K562 (cell line): ENCODE measurements around the gene USP12. TPM values are rescaled to one million over a fixed set of nuclear protein-coding genes. Genes with fewer than 3 reads are reported as not detected.
A peak's percentile ranks its signal among the peaks of the same experiment; 100 is the strongest.

ENCODE experiments used
- ATAC-seq: fragments of 200-7000 bp; cut with Tn5 transposase; 3 replicates; pipeline ENCODE4 v1.9.1; 2020; ENCODE audit warnings: moderate library complexity
- BruUV-seq: library from RNA; stranded (reverse); fragments of 400-500 nt; replicated peaks from 2 replicates; lab custom pipeline; 2021; lab: Mats Ljungman, UMichigan
- CTCF ChIA-PET: fragments of 300-600 bp; formaldehyde crosslinking; extraction: SDS; loops from one replicate; lab custom pipeline; 2021; ENCODE audit warnings: low intra/inter-chr PET ratio; lab: Yijun Ruan, JAX
- POLR2A ChIA-PET: fragments of 300-600, 350-650 bp; sonication (Branson Sonifier 250); formaldehyde crosslinking; extraction: SDS; loops from one replicate; lab custom pipeline; 2021; ENCODE audit warnings: antibody characterized with exemption, inconsistent platforms; lab: Yijun Ruan, JAX
- DNase-seq, 4 experiments: peaks; one replicate each; pipeline versions ENCODE4 v3.0.0 to v3.0.0-alpha.2; 2011 to 2018; ENCODE audit warnings: low spot score in 3 of 4, mixed read lengths in 3 of 4; ENCODE audit errors: extremely low read depth in 1 of 4
- FAIRE-seq: peaks from 2 replicates; lab custom pipeline; 2011; peaks lifted over from hg19 to GRCh38; lab: Jason Lieb, UNC
- H2AFZ ChIP-seq: 2 replicates; pipeline ENCODE4 v1.6.0; 2011; ENCODE audit warnings: low read depth, low read length, control low read depth, inconsistent platforms
- H3K27ac ChIP-seq: fragments of 200-600 bp; 3 replicates; pipeline ENCODE4 v1.8.0; 2011; ENCODE audit warnings: low read depth, mild to moderate bottlenecking, control low read depth, inconsistent platforms, low read length, moderate library complexity, mixed read lengths; ENCODE audit errors: extremely low read depth
- H3K27me3 ChIP-seq, 2 experiments: fragments of 300-600 bp in 1 of 2; 2 replicates in 1 of 2; 3 replicates in 1 of 2; pipeline versions ENCODE4 v1.6.0 to v1.8.0; 2011; ENCODE audit warnings: inconsistent platforms in 2 of 2, low read length in 2 of 2, mild to moderate bottlenecking in 1 of 2, mixed read lengths in 1 of 2, moderate library complexity in 1 of 2; ENCODE audit not compliant: control insufficient read depth in 2 of 2, insufficient read depth in 2 of 2
- H3K36me3 ChIP-seq: fragments of 300-600 bp; 3 replicates; pipeline ENCODE4 v1.8.0; 2011; ENCODE audit warnings: mild to moderate bottlenecking, low read length, inconsistent platforms; ENCODE audit not compliant: control insufficient read depth, insufficient read depth
- H3K4me1 ChIP-seq, 2 experiments: fragments of 200-600 bp in 1 of 2; replicated peaks in 1 of 2; 2 replicates in 1 of 2; 3 replicates in 1 of 2; pipeline versions ENCODE4 v1.5.1 to v1.8.0; 2011; ENCODE audit warnings: inconsistent platforms in 2 of 2, low read length in 2 of 2, mild to moderate bottlenecking in 1 of 2, mixed read lengths in 1 of 2, moderate library complexity in 1 of 2; ENCODE audit not compliant: control insufficient read depth in 2 of 2, insufficient read depth in 2 of 2
- H3K4me2 ChIP-seq: 2 replicates; pipeline ENCODE4 v1.6.1; 2011; ENCODE audit warnings: low read length, control low read depth, inconsistent platforms, mixed read lengths; ENCODE audit not compliant: insufficient read depth
- H3K4me3 ChIP-seq: fragments of 200-600 bp; sonication (generic), shearing (Covaris generic); 2 replicates; pipeline ENCODE4 v1.5.1; 2016; ENCODE audit warnings: control low read depth, inconsistent platforms
- H3K79me2 ChIP-seq: fragments of 200-600 bp; 3 replicates; pipeline ENCODE4 v1.8.0; 2011; ENCODE audit warnings: low read length, inconsistent platforms; ENCODE audit not compliant: control insufficient read depth, insufficient read depth
- H3K9ac ChIP-seq, 2 experiments: 2 replicates each; pipeline versions ENCODE4 v1.6.0 to v1.6.1; 2011; ENCODE audit warnings: low read depth in 2 of 2, low read length in 2 of 2, control low read depth in 1 of 2, inconsistent platforms in 1 of 2, mild to moderate bottlenecking in 1 of 2, mixed read lengths in 1 of 2; ENCODE audit not compliant: insufficient read depth in 1 of 2
- H3K9me1 ChIP-seq: one replicate; pipeline ENCODE4 v1.6.0; 2011; ENCODE audit warnings: inconsistent platforms, mild to moderate bottlenecking, low read length, moderate library complexity; ENCODE audit not compliant: control insufficient read depth, insufficient read depth
- H3K9me3 ChIP-seq: replicated peaks from 2 replicates; pipeline ENCODE4 v1.5.1; 2011; ENCODE audit warnings: low read depth, low read length, inconsistent platforms; ENCODE audit not compliant: control insufficient read depth, insufficient read depth
- H4K20me1 ChIP-seq: replicated peaks from 2 replicates; pipeline ENCODE4 v1.6.1; 2011; ENCODE audit warnings: low read length, inconsistent platforms, mixed read lengths; ENCODE audit not compliant: control insufficient read depth, insufficient read depth
- ATF1 ChIP-seq, 2 experiments: fragments of 450-650 bp in 1 of 2; IDR thresholded peaks; 2 replicates each; pipeline ENCODE4 v1.6.1; 2016; ENCODE audit warnings: missing compliant biosample characterization in 1 of 2, missing genetic modification characterization in 1 of 2
- BMI1 ChIP-seq: fragments of 150-350 bp; IDR thresholded peaks from 2 replicates; pipeline ENCODE4 v1.6.1; 2014; ENCODE audit warnings: low read length
- GATAD2A ChIP-seq: fragments of 450-650 bp; IDR thresholded peaks from 2 replicates; pipeline ENCODE4 v1.6.1; 2017
- HMG20B ChIP-seq: fragments of 250-450 bp; sonication (Bioruptor Pico); IDR thresholded peaks from 2 replicates; pipeline ENCODE4 v1.5.0; 2021; ENCODE audit warnings: mild to moderate bottlenecking
- JUND ChIP-seq, 2 experiments: IDR thresholded peaks; 2 replicates in 1 of 2; 3 replicates in 1 of 2; pipeline ENCODE4 v1.6.1; 2011; ENCODE audit warnings: borderline replicate concordance in 2 of 2, low read depth in 2 of 2, low read length in 2 of 2, improper control_type of control experiment in 1 of 2, missing biosample characterization in 1 of 2, missing genetic modification characterization in 1 of 2, missing genetic modification reagents in 1 of 2
- MEF2D ChIP-seq: conservative IDR thresholded peaks from 2 replicates; pipeline ENCODE4 v1.6.1; 2016; ENCODE audit warnings: low read depth, missing genetic modification characterization, missing compliant biosample characterization
- PHB ChIP-seq: fragments of 250-450 bp; sonication (Bioruptor Pico); IDR thresholded peaks from 2 replicates; pipeline ENCODE4 v1.5.0; 2021
- SIN3A ChIP-seq, 2 experiments: fragments of 150-350 bp in 1 of 2; IDR thresholded peaks; 2 replicates each; pipeline ENCODE4 v1.6.1; 2011 to 2016; ENCODE audit warnings: borderline replicate concordance in 2 of 2, low read depth in 2 of 2, low read length in 2 of 2, mild to moderate bottlenecking in 2 of 2, moderate library complexity in 2 of 2; ENCODE audit not compliant: control insufficient read depth in 1 of 2
- SPI1 ChIP-seq: IDR thresholded peaks from 2 replicates; pipeline ENCODE4 v1.6.1; 2011; ENCODE audit warnings: low read depth, low read length, control low read depth, borderline replicate concordance
- U2AF1 ChIP-seq: fragments of 200-400 bp; formaldehyde crosslinking; optimal IDR thresholded peaks from 2 replicates; pipeline ENCODE3; 2017; ENCODE audit warnings: mild to moderate bottlenecking, low read depth, low read length, moderate library complexity
- ZNF253 ChIP-seq: fragments of 250-450 bp; sonication (Bioruptor Pico); conservative IDR thresholded peaks from 2 replicates; pipeline ENCODE4 v1.6.1; 2021; ENCODE audit warnings: mild to moderate bottlenecking
- ZNF668 ChIP-seq: fragments of 250-450 bp; sonication (Bioruptor Pico); IDR thresholded peaks from 2 replicates; pipeline ENCODE4 v1.8.0; 2022; ENCODE audit warnings: mild to moderate bottlenecking, inconsistent platforms
- WGBS: fragments of 100-300 bp; shearing (Covaris generic); methylation state at CpG from one replicate; pipeline ENCODE4 v1.1.6; 2016; ENCODE audit warnings: low coverage, mixed read lengths; ENCODE audit not compliant: insufficient coverage; ENCODE audit errors: missing lambda C conversion rate; 5-methylcytosine and 5-hydroxymethylcytosine counted together
- in situ Hi-C: fragments of 300-500 bp; cut with MboI; formaldehyde crosslinking; loops from 4 replicates; pipeline ENCODE4 v1.15.0; 2018; ENCODE audit warnings: inconsistent platforms, mixed read lengths
- intact Hi-C: fragments of 100-400 bp; cut with micrococcal nuclease; formaldehyde crosslinking; loops from 2 replicates; pipeline ENCODE4 v1.14.2; 2022
- polyA plus RNA-seq, 8 experiments: library from polyadenylated mRNA; depleted of rRNA in 4 of 8; stranded (reverse) in 5 of 8; unstranded in 3 of 8; fragments of >200 nt; fragmentation: Nextera tagmentation in 2 of 8; fragmentation: Illumina TruSeq in 1 of 8; extraction: Ambion mirVana in 2 of 8; extraction: Trizol in 1 of 8; gene quantifications; 2 replicates each; pipeline versions ENCODE4 v1.2.1 to v1.2.3, GENCODE V29; 2011 to 2014; ENCODE audit warnings: inconsistent platforms in 1 of 8, missing spikeins in 1 of 8
- total RNA-seq, 7 experiments: library from RNA; depleted of rRNA in 6 of 7; stranded (reverse); fragments of >200 nt in 6 of 7; fragmentation: Illumina TruSeq in 2 of 7; extraction: Trizol in 2 of 7; gene quantifications; 2 replicates each; pipeline versions ENCODE4 v1.2.1 to v1.2.3, GENCODE V29; 2011 to 2021; ENCODE audit warnings: low replicate concordance in 1 of 7
- TF ChIP-seq, protein P1 (sequence below): fragments of 150-350 bp; conservative IDR thresholded peaks from 2 replicates; pipeline ENCODE4 v1.6.1; 2014; ENCODE audit warnings: low read length
- TF ChIP-seq, protein P2 (sequence below): fragments of 250-450 bp; sonication (Bioruptor Pico); IDR thresholded peaks from 2 replicates; pipeline ENCODE4 v1.9.0; 2021; ENCODE audit warnings: mild to moderate bottlenecking, inconsistent platforms
- TF ChIP-seq, protein P3 (sequence below): fragments of 450-650 bp; IDR thresholded peaks from 2 replicates; pipeline ENCODE4 v1.6.1; 2016; ENCODE audit warnings: missing biosample characterization, missing genetic modification characterization

Gene USP12
- total and polyA plus RNA-seq, 9 of the 15 experiments (the other 6 are each of a cell fraction or from before 2014, with no cell fraction given): 1.8 to 20.5 (median 13.3) TPM

DNA sequence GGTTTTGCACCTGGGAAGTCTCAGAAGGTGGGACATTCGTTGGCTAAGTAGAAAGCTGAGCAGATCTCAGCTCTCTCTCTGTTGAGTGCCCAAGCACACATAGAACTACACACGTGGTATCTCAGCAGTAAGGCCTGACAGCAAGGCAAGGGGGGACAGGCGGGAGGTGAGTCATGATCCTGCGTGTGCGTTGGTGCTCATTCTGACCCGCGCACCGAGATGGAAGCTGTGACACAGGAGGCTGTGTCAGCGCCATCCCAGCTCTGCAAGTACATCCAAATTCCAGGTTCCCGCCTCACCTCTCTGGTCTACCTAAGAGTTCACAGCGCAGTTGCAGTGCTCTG lies 135.7 kb downstream of the USP12 start (continued):
- TF ChIP-seq SIN3A (IDR thresholded peaks at IDR 0.05; ENCODE audit: borderline replicate concordance in 2 of 2, control insufficient read depth in 1 of 2, low read depth in 2 of 2, low read length in 2 of 2) (no peak), ATF1 (CRISPR knock-in tag; IDR thresholded peaks at IDR 0.05) (no peak), ATF1 (tag; IDR thresholded peaks at IDR 0.05) (no peak), JUND (IDR thresholded peaks at IDR 0.05; ENCODE audit: borderline replicate concordance, low read depth, low read length) (peak; percentile 67), JUND (tag; IDR thresholded peaks at IDR 0.05; ENCODE audit: borderline replicate concordance, low read depth, low read length) (peak; percentile 39; the same call in 1 of the 3 replicates)

DNA sequence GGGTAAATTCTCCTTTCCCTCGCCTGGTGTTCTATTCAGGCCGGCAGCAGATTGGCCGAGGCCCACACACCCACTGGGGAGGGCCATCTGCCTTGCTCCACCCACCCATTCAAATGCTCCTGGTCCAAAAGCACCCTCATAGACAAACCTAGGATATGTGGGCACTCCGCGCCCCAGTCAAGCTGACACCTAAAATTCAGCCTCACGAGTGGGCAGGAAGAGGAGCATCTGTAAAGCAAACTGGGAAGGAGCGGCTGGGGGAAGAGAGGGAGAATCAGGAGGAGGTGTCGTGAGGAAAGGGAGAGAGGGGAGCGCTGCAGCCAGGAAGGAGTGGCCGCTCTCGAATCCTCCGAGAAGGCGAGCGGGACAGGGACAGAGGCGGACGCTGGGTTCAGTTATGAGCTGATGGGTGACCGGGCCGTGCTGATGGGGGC lies 136.9 kb downstream of the USP12 start:
- Histone ChIP-seq H2AFZ (peak overlapping the region; percentile 72; the same call in 1 of the 2 replicates), H3K9me1 (no peaks in the 10 kb centered on the region), H3K79me2 (no peaks in the 10 kb centered on the region), H3K27me3 (peaks cover 0 to 7% of the 10 kb centered on the region in 2 experiments; a peak in 2 of 5 replicates), H3K4me3 (no peak overlapping the region), H3K9me3 (no peaks in the 10 kb centered on the region), H4K20me1 (no peaks in the 10 kb centered on the region), H3K4me1 (peaks cover 4 to 6% of the 10 kb centered on the region in 2 experiments; a peak in 4 of 5 replicates), H3K4me2 (peak overlapping the region; percentile 58; the same call in 1 of the 2 replicates), H3K36me3 (no peaks in the 10 kb centered on the region), H3K9ac (no peak overlapping the region), H3K27ac (no peak overlapping the region; the same call in 2 of the 3 replicates)
- CTCF ChIA-PET: no interaction called here
- no TSS peak for BruUV-seq
- POLR2A ChIA-PET: interaction anchor here (1.0 kb wide), 2 partner anchors 11 to 138 kb away, joined by 3 to 4 read pairs; no protein-coding TSS in a partner anchor
- intact Hi-C loops (no loop called here), in situ Hi-C loops (no loop called here)
- DNase-seq (peak in 1 of 4 experiments; percentile 20), ATAC-seq (peak; percentile 79), FAIRE-seq (peak; percentile 29)
- WGBS: 16% methylated on average over 15 of the region's 18 CpGs
- TF ChIP-seq GATAD2A (no peak), ZNF668 (no peak), MEF2D (tag) (no peak), HMG20B (CRISPR knock-in tag) (no peak), SPI1 (no peak), SIN3A (IDR thresholded peaks at IDR 0.05; ENCODE audit: borderline replicate concordance in 2 of 2, control insufficient read depth in 1 of 2, low read depth in 2 of 2, low read length in 2 of 2) (no peak), BMI1 (no peak), ZNF253 (CRISPR knock-in tag) (no peak), PHB (CRISPR knock-in tag) (no peak), U2AF1 (no peak)
- TF ChIP-seq, protein P1, sequence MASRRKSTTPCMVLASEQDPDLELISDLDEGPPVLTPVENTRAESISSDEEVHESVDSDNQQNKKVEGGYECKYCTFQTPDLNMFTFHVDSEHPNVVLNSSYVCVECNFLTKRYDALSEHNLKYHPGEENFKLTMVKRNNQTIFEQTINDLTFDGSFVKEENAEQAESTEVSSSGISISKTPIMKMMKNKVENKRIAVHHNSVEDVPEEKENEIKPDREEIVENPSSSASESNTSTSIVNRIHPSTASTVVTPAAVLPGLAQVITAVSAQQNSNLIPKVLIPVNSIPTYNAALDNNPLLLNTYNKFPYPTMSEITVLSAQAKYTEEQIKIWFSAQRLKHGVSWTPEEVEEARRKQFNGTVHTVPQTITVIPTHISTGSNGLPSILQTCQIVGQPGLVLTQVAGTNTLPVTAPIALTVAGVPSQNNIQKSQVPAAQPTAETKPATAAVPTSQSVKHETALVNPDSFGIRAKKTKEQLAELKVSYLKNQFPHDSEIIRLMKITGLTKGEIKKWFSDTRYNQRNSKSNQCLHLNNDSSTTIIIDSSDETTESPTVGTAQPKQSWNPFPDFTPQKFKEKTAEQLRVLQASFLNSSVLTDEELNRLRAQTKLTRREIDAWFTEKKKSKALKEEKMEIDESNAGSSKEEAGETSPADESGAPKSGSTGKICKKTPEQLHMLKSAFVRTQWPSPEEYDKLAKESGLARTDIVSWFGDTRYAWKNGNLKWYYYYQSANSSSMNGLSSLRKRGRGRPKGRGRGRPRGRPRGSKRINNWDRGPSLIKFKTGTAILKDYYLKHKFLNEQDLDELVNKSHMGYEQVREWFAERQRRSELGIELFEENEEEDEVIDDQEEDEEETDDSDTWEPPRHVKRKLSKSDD: no peak
- TF ChIP-seq, protein P2, sequence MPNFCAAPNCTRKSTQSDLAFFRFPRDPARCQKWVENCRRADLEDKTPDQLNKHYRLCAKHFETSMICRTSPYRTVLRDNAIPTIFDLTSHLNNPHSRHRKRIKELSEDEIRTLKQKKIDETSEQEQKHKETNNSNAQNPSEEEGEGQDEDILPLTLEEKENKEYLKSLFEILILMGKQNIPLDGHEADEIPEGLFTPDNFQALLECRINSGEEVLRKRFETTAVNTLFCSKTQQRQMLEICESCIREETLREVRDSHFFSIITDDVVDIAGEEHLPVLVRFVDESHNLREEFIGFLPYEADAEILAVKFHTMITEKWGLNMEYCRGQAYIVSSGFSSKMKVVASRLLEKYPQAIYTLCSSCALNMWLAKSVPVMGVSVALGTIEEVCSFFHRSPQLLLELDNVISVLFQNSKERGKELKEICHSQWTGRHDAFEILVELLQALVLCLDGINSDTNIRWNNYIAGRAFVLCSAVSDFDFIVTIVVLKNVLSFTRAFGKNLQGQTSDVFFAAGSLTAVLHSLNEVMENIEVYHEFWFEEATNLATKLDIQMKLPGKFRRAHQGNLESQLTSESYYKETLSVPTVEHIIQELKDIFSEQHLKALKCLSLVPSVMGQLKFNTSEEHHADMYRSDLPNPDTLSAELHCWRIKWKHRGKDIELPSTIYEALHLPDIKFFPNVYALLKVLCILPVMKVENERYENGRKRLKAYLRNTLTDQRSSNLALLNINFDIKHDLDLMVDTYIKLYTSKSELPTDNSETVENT (CRISPR knock-in tag): no peak
- TF ChIP-seq, protein P3, sequence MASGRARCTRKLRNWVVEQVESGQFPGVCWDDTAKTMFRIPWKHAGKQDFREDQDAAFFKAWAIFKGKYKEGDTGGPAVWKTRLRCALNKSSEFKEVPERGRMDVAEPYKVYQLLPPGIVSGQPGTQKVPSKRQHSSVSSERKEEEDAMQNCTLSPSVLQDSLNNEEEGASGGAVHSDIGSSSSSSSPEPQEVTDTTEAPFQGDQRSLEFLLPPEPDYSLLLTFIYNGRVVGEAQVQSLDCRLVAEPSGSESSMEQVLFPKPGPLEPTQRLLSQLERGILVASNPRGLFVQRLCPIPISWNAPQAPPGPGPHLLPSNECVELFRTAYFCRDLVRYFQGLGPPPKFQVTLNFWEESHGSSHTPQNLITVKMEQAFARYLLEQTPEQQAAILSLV (tag): no peak
